Measurements from ENCODE around the gene IPO9.

The IPO9 gene

GRCh38 chr1:201791779-201792173, 37.2 kb upstream of the IPO9 start:
- H4K20me1 ChIP-seq (ENCODE audit: insufficient read depth, low read length), result no peaks in the 10 kb centered on the region

GRCh38 chr1:201792534-201793305, 36.2 kb upstream of the IPO9 start:
- no peak overlapping the region for H2AFZ ChIP-seq (ENCODE audit: low read depth, low read length)
- peaks cover 7% of the 10 kb centered on the region for H3K27me3 ChIP-seq (ENCODE audit: insufficient read depth, low read length, poor library complexity)
- no peak overlapping the region for H3K4me3 ChIP-seq (ENCODE audit: low read depth in 1 of 2, low read length in 2 of 2)
- no peak overlapping the region for H3K4me2 ChIP-seq (ENCODE audit: insufficient read depth, low read length)
- TF ChIP-seq EZH2 (IDR thresholded peaks at IDR 0.05; ENCODE audit: borderline replicate concordance, low read depth, low read length, severe bottlenecking), result no peak
- peak; percentile 99 for TF ChIP-seq CTCF (IDR thresholded peaks at IDR 0.05; ENCODE audit: borderline replicate concordance, extremely low read depth, low read length, poor library complexity, severe bottlenecking)
- DNase-seq (peak; percentile 60), ATAC-seq (ENCODE audit: insufficient read depth, low read depth) (peak; percentile 85)
- no peaks in the 10 kb centered on the region for H3K79me2 ChIP-seq (ENCODE audit: insufficient read depth, low read length)
- no peaks in the 10 kb centered on the region for H3K9me3 ChIP-seq (ENCODE audit: insufficient read depth, low read length, severe bottlenecking)
- H3K4me1 ChIP-seq (ENCODE audit: insufficient read depth, low read length), result peaks cover 10% of the 10 kb centered on the region
- no peaks in the 10 kb centered on the region for H3K36me3 ChIP-seq (ENCODE audit: insufficient read depth, low read length)
- no peak overlapping the region for H3K9ac ChIP-seq (ENCODE audit: low read depth, low read length)
- no peaks in the 10 kb centered on the region for H4K20me1 ChIP-seq (ENCODE audit: insufficient read depth, low read length)
- no peak overlapping the region for H3K27ac ChIP-seq (ENCODE audit: low read length)

More at GRCh38 chr1:201791779-201792173, 37.2 kb upstream of the IPO9 start:
- Histone ChIP-seq H3K79me2 (ENCODE audit: insufficient read depth, low read length) (no peaks in the 10 kb centered on the region), H3K36me3 (ENCODE audit: insufficient read depth, low read length) (no peaks in the 10 kb centered on the region), H3K4me1 (ENCODE audit: insufficient read depth, low read length) (peaks cover 10% of the 10 kb centered on the region), H3K4me3 (ENCODE audit: low read depth in 1 of 2, low read length in 2 of 2) (no peak overlapping the region), H3K9me3 (ENCODE audit: insufficient read depth, low read length, severe bottlenecking) (no peaks in the 10 kb centered on the region), H3K27ac (ENCODE audit: low read length) (no peak overlapping the region), H2AFZ (ENCODE audit: low read depth, low read length) (no peak overlapping the region), H3K27me3 (ENCODE audit: insufficient read depth, low read length, poor library complexity) (peaks cover 11% of the 10 kb centered on the region), H3K9ac (ENCODE audit: low read depth, low read length) (no peak overlapping the region), H3K4me2 (ENCODE audit: insufficient read depth, low read length) (no peak overlapping the region; the same call in 1 of the 2 replicates)
- DNase-seq (no peak), ATAC-seq (ENCODE audit: insufficient read depth, low read depth) (no peak)
- TF ChIP-seq EZH2 (IDR thresholded peaks at IDR 0.05; ENCODE audit: borderline replicate concordance, low read depth, low read length, severe bottlenecking) (no peak), CTCF (IDR thresholded peaks at IDR 0.05; ENCODE audit: borderline replicate concordance, extremely low read depth, low read length, poor library complexity, severe bottlenecking) (no peak)

GRCh38 chr1:201793306-201793925, 35.5 kb upstream of the IPO9 start:
- Histone ChIP-seq H3K79me2 (ENCODE audit: insufficient read depth, low read length) (no peaks in the 10 kb centered on the region), H3K4me1 (ENCODE audit: insufficient read depth, low read length) (peaks cover 10% of the 10 kb centered on the region), H3K4me2 (ENCODE audit: insufficient read depth, low read length) (no peak overlapping the region), H3K27me3 (ENCODE audit: insufficient read depth, low read length, poor library complexity) (peaks cover 5% of the 10 kb centered on the region), H2AFZ (ENCODE audit: low read depth, low read length) (no peak overlapping the region), H3K4me3 (ENCODE audit: low read depth in 1 of 2, low read length in 2 of 2) (no peak overlapping the region), H3K36me3 (ENCODE audit: insufficient read depth, low read length) (no peaks in the 10 kb centered on the region), H3K9me3 (ENCODE audit: insufficient read depth, low read length, severe bottlenecking) (no peaks in the 10 kb centered on the region), H4K20me1 (ENCODE audit: insufficient read depth, low read length) (no peaks in the 10 kb centered on the region), H3K9ac (ENCODE audit: low read depth, low read length) (no peak overlapping the region), H3K27ac (ENCODE audit: low read length) (no peak overlapping the region)
- no peak for TF ChIP-seq CTCF (IDR thresholded peaks at IDR 0.05; ENCODE audit: borderline replicate concordance, extremely low read depth, low read length, poor library complexity, severe bottlenecking)
- TF ChIP-seq EZH2 (IDR thresholded peaks at IDR 0.05; ENCODE audit: borderline replicate concordance, low read depth, low read length, severe bottlenecking), result no peak
- ATAC-seq (ENCODE audit: insufficient read depth, low read depth) (peak; percentile 31; the same call in 1 of the 3 replicates), DNase-seq (no peak)

All from DND-41 (cell line).